ENCODE measurements around the gene TNNT1. TPM values are rescaled to one million over a fixed set of nuclear protein-coding genes. Genes with fewer than 3 reads are reported as not detected.

The TNNT1 gene
- polyA plus RNA-seq, 1 donor from 2014 or later, result 6.2 TPM

GRCh38 chr19:55169136-55169535 is 20.1 kb upstream of the TNNT1 start:
- Histone ChIP-seq H3F3A (ENCODE audit: insufficient read depth, low read length, poor library complexity, severe bottlenecking) (no peaks in the 10 kb centered on the region), H3K9me2 (ENCODE audit: insufficient read depth, low read length) (no peaks in the 10 kb centered on the region), H3K27ac (ENCODE audit: low read length) (no peak overlapping the region), H3K9me3 (ENCODE audit: low read length) (no peaks in the 10 kb centered on the region), H4K20me1 (ENCODE audit: insufficient read depth) (peaks cover 4% of the 10 kb centered on the region), H3K36me3 (ENCODE audit: insufficient read depth, low read length) (no peaks in the 10 kb centered on the region), H2AFZ (ENCODE audit: low read depth, low read length) (no peak overlapping the region), H3K27me3 (ENCODE audit: insufficient read depth, low read depth, low read length) (peaks cover 15% of the 10 kb centered on the region), H3K4me2 (ENCODE audit: low read length) (no peak overlapping the region), H3K9ac (ENCODE audit: low read length) (no peak overlapping the region), H3K4me3 (ENCODE audit: low read length) (no peak overlapping the region), H3K79me2 (replicated peaks; ENCODE audit: insufficient read depth, low read length) (no peaks in the 10 kb centered on the region)
- TF ChIP-seq RAD21 (conservative IDR thresholded peaks at IDR 0.05), result no peak
- TF ChIP-seq, protein P1, sequence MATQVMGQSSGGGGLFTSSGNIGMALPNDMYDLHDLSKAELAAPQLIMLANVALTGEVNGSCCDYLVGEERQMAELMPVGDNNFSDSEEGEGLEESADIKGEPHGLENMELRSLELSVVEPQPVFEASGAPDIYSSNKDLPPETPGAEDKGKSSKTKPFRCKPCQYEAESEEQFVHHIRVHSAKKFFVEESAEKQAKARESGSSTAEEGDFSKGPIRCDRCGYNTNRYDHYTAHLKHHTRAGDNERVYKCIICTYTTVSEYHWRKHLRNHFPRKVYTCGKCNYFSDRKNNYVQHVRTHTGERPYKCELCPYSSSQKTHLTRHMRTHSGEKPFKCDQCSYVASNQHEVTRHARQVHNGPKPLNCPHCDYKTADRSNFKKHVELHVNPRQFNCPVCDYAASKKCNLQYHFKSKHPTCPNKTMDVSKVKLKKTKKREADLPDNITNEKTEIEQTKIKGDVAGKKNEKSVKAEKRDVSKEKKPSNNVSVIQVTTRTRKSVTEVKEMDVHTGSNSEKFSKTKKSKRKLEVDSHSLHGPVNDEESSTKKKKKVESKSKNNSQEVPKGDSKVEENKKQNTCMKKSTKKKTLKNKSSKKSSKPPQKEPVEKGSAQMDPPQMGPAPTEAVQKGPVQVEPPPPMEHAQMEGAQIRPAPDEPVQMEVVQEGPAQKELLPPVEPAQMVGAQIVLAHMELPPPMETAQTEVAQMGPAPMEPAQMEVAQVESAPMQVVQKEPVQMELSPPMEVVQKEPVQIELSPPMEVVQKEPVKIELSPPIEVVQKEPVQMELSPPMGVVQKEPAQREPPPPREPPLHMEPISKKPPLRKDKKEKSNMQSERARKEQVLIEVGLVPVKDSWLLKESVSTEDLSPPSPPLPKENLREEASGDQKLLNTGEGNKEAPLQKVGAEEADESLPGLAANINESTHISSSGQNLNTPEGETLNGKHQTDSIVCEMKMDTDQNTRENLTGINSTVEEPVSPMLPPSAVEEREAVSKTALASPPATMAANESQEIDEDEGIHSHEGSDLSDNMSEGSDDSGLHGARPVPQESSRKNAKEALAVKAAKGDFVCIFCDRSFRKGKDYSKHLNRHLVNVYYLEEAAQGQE (IDR thresholded peaks at IDR 0.05; ENCODE audit: borderline replicate concordance), result no peak
- TF ChIP-seq POLR2AphosphoS5 (IDR thresholded peaks at IDR 0.05), result no peak
- no peak for TF ChIP-seq EP300 (conservative IDR thresholded peaks at IDR 0.05; ENCODE audit: poor library complexity, severe bottlenecking)
- no peak for TF ChIP-seq EZH2 (IDR thresholded peaks at IDR 0.05; ENCODE audit: borderline replicate concordance, insufficient read depth, low read length, poor library complexity, severe bottlenecking)
- no peak for TF ChIP-seq TAF1 (IDR thresholded peaks at IDR 0.05; ENCODE audit: low read depth)
- TF ChIP-seq SMC3 (conservative IDR thresholded peaks at IDR 0.05; ENCODE audit: poor library complexity), result no peak
- no peak for TF ChIP-seq MXI1 (conservative IDR thresholded peaks at IDR 0.05; ENCODE audit: poor library complexity, severe bottlenecking)

DNA sequence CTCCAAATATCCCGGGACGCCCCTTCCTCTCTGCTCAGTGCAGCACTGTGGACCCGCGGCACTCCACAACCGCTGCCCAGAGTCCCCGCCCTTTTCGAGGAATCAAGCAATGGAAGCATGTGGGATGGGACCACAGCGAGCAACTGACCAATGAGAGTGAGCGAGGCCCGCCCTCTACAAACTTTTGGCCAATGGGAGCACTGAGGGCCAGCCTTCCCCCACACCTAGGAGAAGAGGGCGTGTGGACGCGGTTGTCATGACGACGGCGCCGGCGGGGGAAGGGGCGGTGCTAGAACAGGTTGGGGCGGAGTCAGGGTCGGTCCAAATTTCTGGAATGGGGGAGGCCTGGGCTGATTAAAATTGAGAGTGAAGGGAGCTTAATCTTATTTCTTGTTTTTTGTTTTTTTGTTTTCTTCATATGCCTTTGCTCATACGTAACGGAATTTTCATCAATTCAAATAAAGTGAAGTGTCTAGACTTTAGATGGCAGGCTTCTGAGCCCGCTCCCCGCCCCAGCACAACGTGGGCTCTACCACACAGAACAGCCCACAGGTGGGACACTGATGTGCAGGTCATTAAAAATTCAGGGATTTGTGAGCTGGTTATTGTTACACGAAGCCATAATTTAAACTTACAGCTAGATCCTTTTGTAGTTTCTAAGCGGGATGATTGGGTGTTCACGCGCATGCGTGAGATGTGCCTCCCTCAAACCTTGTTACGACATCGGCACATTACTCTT is 17.7 kb upstream of the TNNT1 start, which contains the start of gene DNAAF3:
TSS of gene DNAAF3 (minus strand) at position 84 of the 739 bp plus-strand sequence. CDS start 200 bp downstream, outside the sequence.
- Histone ChIP-seq H3K9ac (ENCODE audit: low read length) (peak within 1 kb of the TSS; percentile 3), H3K27ac (ENCODE audit: low read length) (no peak within 1 kb of the TSS)
- TF ChIP-seq EP300 (conservative IDR thresholded peaks at IDR 0.05; ENCODE audit: poor library complexity, severe bottlenecking), result no peak
- TF ChIP-seq CTCF (IDR thresholded peaks at IDR 0.05; ENCODE audit: poor library complexity, severe bottlenecking), result peak; percentile 29
- TF ChIP-seq EZH2 (IDR thresholded peaks at IDR 0.05; ENCODE audit: borderline replicate concordance, insufficient read depth, low read length, poor library complexity, severe bottlenecking), result no peak
- TF ChIP-seq MXI1 (conservative IDR thresholded peaks at IDR 0.05; ENCODE audit: poor library complexity, severe bottlenecking), result peak; percentile 80

More for the DNA sequence above, 17.7 kb upstream of the TNNT1 start, which contains the start of gene DNAAF3:
- Histone ChIP-seq H3K9me3 (ENCODE audit: low read length) (no peaks in the 10 kb centered on the region), H3K9me2 (ENCODE audit: insufficient read depth, low read length) (no peaks in the 10 kb centered on the region), H4K20me1 (ENCODE audit: insufficient read depth) (no peaks in the 10 kb centered on the region), H2AFZ (ENCODE audit: low read depth, low read length) (peak within 1 kb of the TSS; percentile 17), H3K79me2 (replicated peaks; ENCODE audit: insufficient read depth, low read length) (no peaks in the 10 kb centered on the region), H3F3A (ENCODE audit: insufficient read depth, low read length, poor library complexity, severe bottlenecking) (no peaks in the 10 kb centered on the region), H3K36me3 (ENCODE audit: insufficient read depth, low read length) (no peaks in the 10 kb centered on the region), H3K4me2 (ENCODE audit: low read length) (peak within 1 kb of the TSS; percentile 64), H3K27me3 (ENCODE audit: insufficient read depth, low read depth, low read length) (peaks cover 6% of the 10 kb centered on the region), H3K4me3 (ENCODE audit: low read length) (peak within 1 kb of the TSS; percentile 62)

All from neural cell (in vitro differentiated cells).